HEK293 (cell line): ENCODE results near the gene LIX1L.

ENCODE experiments used
- ATF2 ChIP-seq: fragments of 450-650 bp; formaldehyde crosslinking; IDR thresholded peaks from 2 replicates; pipeline ENCODE4 v1.5.1; 2016; ENCODE audit warnings: missing biosample characterization, missing genetic modification characterization, low read depth
- CTCF ChIP-seq: fragments of 450-650 bp; formaldehyde crosslinking; IDR thresholded peaks from 2 replicates; pipeline ENCODE4 v1.5.1; 2016; ENCODE audit warnings: missing biosample characterization, missing genetic modification characterization
- KLF1 ChIP-seq: fragments of 450-650 bp; formaldehyde crosslinking; IDR thresholded peaks from 2 replicates; pipeline ENCODE4 v1.5.1; 2016; ENCODE audit warnings: missing biosample characterization, missing genetic modification characterization
- PBX3 ChIP-seq: sonication (generic); formaldehyde crosslinking; IDR thresholded peaks from 2 replicates; pipeline ENCODE4 v1.8.1; 2022; ENCODE audit warnings: mild to moderate bottlenecking, moderate library complexity, missing genetic modification reagents
- ZBTB1 ChIP-seq: fragments of 450-650 bp; formaldehyde crosslinking; IDR thresholded peaks from 2 replicates; pipeline ENCODE4 v1.5.1; 2016; ENCODE audit warnings: missing biosample characterization, missing genetic modification characterization
- ZBTB44 ChIP-seq: fragments of 450-650 bp; IDR thresholded peaks from 2 replicates; pipeline ENCODE4 v1.5.1; 2018; ENCODE audit warnings: missing biosample characterization, mild to moderate bottlenecking, missing genetic modification characterization
- ZBTB7A ChIP-seq: fragments of 450-650 bp; formaldehyde crosslinking; IDR thresholded peaks from 2 replicates; pipeline ENCODE4 v1.5.1; 2016; ENCODE audit warnings: low read depth, missing biosample characterization, missing genetic modification characterization
- ZNF10 ChIP-seq: fragments of 450-650 bp; formaldehyde crosslinking; IDR thresholded peaks from 2 replicates; pipeline ENCODE4 v1.5.1; 2017; ENCODE audit warnings: missing biosample characterization, missing genetic modification characterization
- ZNF112 ChIP-seq: fragments of 450-650 bp; formaldehyde crosslinking; IDR thresholded peaks from 2 replicates; pipeline ENCODE4 v1.5.0; 2017; ENCODE audit warnings: missing biosample characterization, missing genetic modification characterization
- ZNF248 ChIP-seq: fragments of 450-650 bp; formaldehyde crosslinking; IDR thresholded peaks from 2 replicates; pipeline ENCODE4 v1.5.1; 2017; ENCODE audit warnings: missing biosample characterization, missing genetic modification characterization
- ZNF704 ChIP-seq: fragments of 450-650 bp; formaldehyde crosslinking; IDR thresholded peaks from 2 replicates; pipeline ENCODE4 v1.5.1; 2016; ENCODE audit warnings: missing biosample characterization, missing genetic modification characterization
- ZNF707 ChIP-seq: fragments of 450-650 bp; formaldehyde crosslinking; IDR thresholded peaks from 2 replicates; pipeline ENCODE4 v1.5.1; 2016; ENCODE audit warnings: missing biosample characterization, missing genetic modification characterization
- ZNF768 ChIP-seq: fragments of 450-650 bp; formaldehyde crosslinking; IDR thresholded peaks from 2 replicates; pipeline ENCODE4 v1.5.1; 2018; ENCODE audit warnings: missing biosample characterization, mild to moderate bottlenecking, missing genetic modification characterization
- ZSCAN18 ChIP-seq: fragments of 450-650 bp; formaldehyde crosslinking; IDR thresholded peaks from 2 replicates; pipeline ENCODE4 v1.5.1; 2016; ENCODE audit warnings: missing biosample characterization, missing genetic modification characterization

GRCh38 chr1:145944532-145944931, 13.3 kb downstream of the LIX1L start:
- no peak for TF ChIP-seq CTCF (tag by site-specific recombination)
- no peak for TF ChIP-seq ZNF112 (tag by site-specific recombination)
- no peak for TF ChIP-seq ZNF768 (tag by site-specific recombination)
- TF ChIP-seq ZBTB44 (tag by site-specific recombination), result no peak
- no peak for TF ChIP-seq ZBTB7A
- no peak for TF ChIP-seq ZBTB1 (tag by site-specific recombination)
- no peak for TF ChIP-seq ZSCAN18 (tag by site-specific recombination)
- TF ChIP-seq ZNF248 (tag by site-specific recombination), result no peak
- no peak for TF ChIP-seq KLF1 (tag by site-specific recombination)
- TF ChIP-seq ZNF10 (tag by site-specific recombination), result no peak
- TF ChIP-seq ZNF704 (tag by site-specific recombination), result no peak
- TF ChIP-seq ATF2 (tag by site-specific recombination), result no peak
- no peak for TF ChIP-seq PBX3 (CRISPR knock-in tag)
- no peak for TF ChIP-seq ZNF707
